ENCODE measurements around the gene STK32B.
"Not testable (repeated sequence)": the region's sequence is repeated elsewhere in the genome, so short reads cannot be mapped to it uniquely, and the experiment has no call there.

The STK32B gene

DNA sequence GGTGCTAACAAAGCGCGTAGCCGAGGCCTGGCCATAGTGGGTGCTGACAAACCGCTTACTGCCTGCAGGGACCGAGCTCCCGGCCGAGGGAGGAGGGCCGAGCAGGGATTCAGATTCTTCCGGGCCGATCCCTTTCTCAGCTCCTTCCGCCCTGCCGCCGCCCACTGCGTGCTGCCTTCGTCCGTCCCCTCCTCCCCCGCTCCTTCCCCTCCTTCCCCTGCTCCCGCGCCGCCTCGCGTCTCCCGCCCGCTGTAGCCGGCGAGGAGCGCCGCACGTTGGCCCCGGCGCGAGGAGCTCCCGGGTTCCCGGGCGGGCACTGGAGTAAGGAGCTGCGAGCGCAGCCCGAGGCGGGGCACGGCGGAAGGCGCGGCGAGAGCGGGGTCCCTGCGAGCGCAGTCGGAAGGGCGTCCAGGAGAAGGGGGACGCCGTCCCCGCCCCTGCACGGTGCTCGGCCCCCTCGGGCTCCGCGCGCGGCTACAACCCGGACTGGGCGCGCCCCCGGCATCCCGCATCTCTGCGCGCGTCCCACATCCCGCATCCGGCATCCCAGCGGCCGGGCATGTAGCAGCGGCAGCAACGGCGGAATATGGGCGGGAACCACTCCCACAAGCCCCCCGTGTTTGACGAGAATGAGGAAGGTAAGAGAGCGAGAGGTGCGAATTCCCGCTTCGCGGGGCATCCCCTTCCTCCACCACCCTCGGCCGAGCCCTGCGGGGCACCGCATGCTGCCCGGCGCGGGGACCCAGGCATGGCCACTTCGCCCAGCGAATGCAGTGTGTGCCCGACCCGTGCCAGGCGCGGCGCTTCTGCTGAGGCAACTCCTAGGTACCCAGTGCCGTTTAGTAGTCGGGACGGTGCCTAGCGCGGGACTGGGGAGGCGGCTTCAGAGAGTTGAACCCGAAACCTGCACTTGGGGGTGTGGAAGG is at the start of gene STK32B:
Gene STK32B (plus strand): TSS at position 203 of the 926 bp plus-strand sequence.
- CTCF ChIA-PET = interaction anchor here (0.6 to 1.3 kb wide), 3 partner anchors 254 to 739 kb away, joined by 4 to 5 read pairs (median 4); no protein-coding TSS in a partner anchor
- DNase-seq (ENCODE audit: extremely low spot score) = peak; percentile 67
- POLR2A ChIA-PET = no interaction called here
- TF ChIP-seq PKNOX1 (IDR thresholded peaks at IDR 0.05) = no peak
- peak; percentile 52 for TF ChIP-seq L3MBTL2 (conservative IDR thresholded peaks at IDR 0.05)

- CTCF ChIA-PET = not testable (repeated sequence)
Observed at GRCh38 chr4:5001641-5002040, 49.6 kb upstream of the STK32B start.

GRCh38 chr4:5003372-5003857 is 47.9 kb upstream of the STK32B start:
- CTCF ChIA-PET = no interaction called here
- no peak for TF ChIP-seq FOXK2 (IDR thresholded peaks at IDR 0.05)
- no peak for TF ChIP-seq NFRKB (IDR thresholded peaks at IDR 0.05)
- no peak for TF ChIP-seq HDGF (IDR thresholded peaks at IDR 0.05; ENCODE audit: borderline replicate concordance)
- no peak for TF ChIP-seq CTBP1 (IDR thresholded peaks at IDR 0.05; ENCODE audit: borderline replicate concordance)

More at GRCh38 chr4:5001641-5002040, 49.6 kb upstream of the STK32B start:
- DNase-seq (ENCODE audit: extremely low spot score); POLR2A ChIA-PET: not testable (repeated sequence)

DNA sequence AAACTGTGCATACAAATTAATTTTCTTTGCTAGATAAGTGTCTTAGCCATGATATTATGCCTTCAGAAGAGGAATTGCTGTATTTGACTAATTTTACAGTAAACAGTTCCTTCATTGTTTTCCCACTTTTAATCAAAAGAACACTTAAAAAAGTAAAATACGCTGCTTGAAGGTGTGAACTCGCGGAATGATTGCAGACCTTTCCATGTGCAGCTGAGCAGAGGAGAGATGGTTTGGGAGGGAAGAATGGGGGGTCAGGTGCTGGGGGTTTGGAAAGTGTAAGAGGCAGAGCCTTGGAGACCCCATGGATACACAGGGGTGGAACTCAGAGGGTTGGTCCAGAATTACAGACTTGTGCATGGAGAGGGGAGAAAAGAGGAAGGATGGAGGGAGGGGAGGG is 47.4 kb upstream of the STK32B start:
- TF ChIP-seq FOXM1 (IDR thresholded peaks at IDR 0.05; ENCODE audit: borderline replicate concordance) = no peak
- no peak for TF ChIP-seq FOXA1 (IDR thresholded peaks at IDR 0.05)
- TF ChIP-seq PKNOX1 (IDR thresholded peaks at IDR 0.05) = no peak
- no peak for TF ChIP-seq ARNT (IDR thresholded peaks at IDR 0.05)
- TF ChIP-seq SUZ12 (IDR thresholded peaks at IDR 0.05) = no peak
- no peak for TF ChIP-seq ZNF384 (IDR thresholded peaks at IDR 0.05)
- no peak for TF ChIP-seq ELF4 (IDR thresholded peaks at IDR 0.05)
- no peak for TF ChIP-seq LEF1 (IDR thresholded peaks at IDR 0.05; ENCODE audit: borderline replicate concordance)
- TF ChIP-seq CTBP1 (IDR thresholded peaks at IDR 0.05; ENCODE audit: borderline replicate concordance) = no peak
- no peak for TF ChIP-seq NFRKB (IDR thresholded peaks at IDR 0.05)
- TF ChIP-seq SP1 (IDR thresholded peaks at IDR 0.05) = no peak
- TF ChIP-seq L3MBTL2 (conservative IDR thresholded peaks at IDR 0.05) = no peak
- ChIA-PET POLR2A (no interaction called here), CTCF (interaction anchor here (0.6 kb wide), 1 partner anchor 10 kb away, joined by 3 read pairs; no protein-coding TSS in a partner anchor)
- DNase-seq (ENCODE audit: extremely low spot score) = no peak

More at GRCh38 chr4:5003372-5003857, 47.9 kb upstream of the STK32B start:
- DNase-seq (ENCODE audit: extremely low spot score) = no peak
- POLR2A ChIA-PET = no interaction called here

- TF ChIP-seq ELF4 (IDR thresholded peaks at IDR 0.05) (no peak), FOXM1 (IDR thresholded peaks at IDR 0.05; ENCODE audit: borderline replicate concordance) (no peak), FOXA1 (IDR thresholded peaks at IDR 0.05) (no peak), ARNT (IDR thresholded peaks at IDR 0.05) (no peak), LEF1 (IDR thresholded peaks at IDR 0.05; ENCODE audit: borderline replicate concordance) (no peak), CTBP1 (IDR thresholded peaks at IDR 0.05; ENCODE audit: borderline replicate concordance) (no peak), PKNOX1 (IDR thresholded peaks at IDR 0.05) (no peak), TARDBP (IDR thresholded peaks at IDR 0.05) (no peak), SUZ12 (IDR thresholded peaks at IDR 0.05) (no peak), FOXK2 (IDR thresholded peaks at IDR 0.05) (no peak), HDGF (IDR thresholded peaks at IDR 0.05; ENCODE audit: borderline replicate concordance) (no peak), SP1 (IDR thresholded peaks at IDR 0.05) (no peak), BHLHE40 (IDR thresholded peaks at IDR 0.05; ENCODE audit: borderline replicate concordance) (no peak), L3MBTL2 (conservative IDR thresholded peaks at IDR 0.05) (no peak), NFRKB (IDR thresholded peaks at IDR 0.05) (no peak)
- no peak for DNase-seq (ENCODE audit: extremely low spot score)
- POLR2A ChIA-PET = no interaction called here
- CTCF ChIA-PET = interaction anchor here (0.6 kb wide), 1 partner anchor 11 kb away, joined by 3 read pairs; no protein-coding TSS in a partner anchor
Observed at GRCh38 chr4:5004496-5004895, 46.8 kb upstream of the STK32B start.

DNA sequence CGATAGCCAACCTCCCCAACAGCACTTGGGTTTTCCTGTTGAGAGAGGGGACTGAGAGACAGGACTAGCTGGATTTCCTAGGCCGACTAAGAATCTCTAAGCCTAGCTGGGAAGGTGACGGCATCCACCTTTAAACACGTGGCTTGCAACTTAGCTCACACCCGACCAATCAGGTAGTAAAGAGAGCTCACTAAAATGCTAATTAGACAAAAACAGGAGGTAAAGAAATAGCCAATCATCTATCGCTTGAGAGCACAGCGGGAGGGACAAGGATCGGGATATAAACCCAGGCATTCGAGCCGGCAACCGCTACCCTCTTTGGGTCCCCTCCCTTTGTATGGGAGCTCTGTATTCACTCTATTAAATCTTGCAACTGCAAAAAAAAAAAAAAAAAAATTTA is 44.3 kb upstream of the STK32B start:
- POLR2A ChIA-PET; DNase-seq (ENCODE audit: extremely low spot score); CTCF ChIA-PET: not testable (repeated sequence)

GRCh38 chr4:5009796-5010195 is 41.5 kb upstream of the STK32B start:
- TF ChIP-seq ELF4 (IDR thresholded peaks at IDR 0.05) (no peak), L3MBTL2 (conservative IDR thresholded peaks at IDR 0.05) (no peak), NFRKB (IDR thresholded peaks at IDR 0.05) (no peak), HDGF (IDR thresholded peaks at IDR 0.05; ENCODE audit: borderline replicate concordance) (no peak), ZNF384 (IDR thresholded peaks at IDR 0.05) (no peak), FOXK2 (IDR thresholded peaks at IDR 0.05) (no peak)
- CTCF ChIA-PET = no interaction called here
- POLR2A ChIA-PET = no interaction called here
- no peak for DNase-seq (ENCODE audit: extremely low spot score)
